MM.1S (cell line): ENCODE measurements around the gene TMEM184B.

Experiments
- EZH2phosphoT487 ChIP-seq: fragments of 300-600 bp; sonication (generic); IDR thresholded peaks from 2 replicates; pipeline ENCODE4 v1.6.1; 2018; ENCODE audit warnings: antibody characterized with exemption, low read length
- TF ChIP-seq, protein P1 (sequence below): fragments of 300-600 bp; sonication (generic); IDR thresholded peaks from 2 replicates; pipeline ENCODE4 v1.5.1; 2016; ENCODE audit warnings: antibody characterized with exemption, low read length, mixed read lengths

DNA sequence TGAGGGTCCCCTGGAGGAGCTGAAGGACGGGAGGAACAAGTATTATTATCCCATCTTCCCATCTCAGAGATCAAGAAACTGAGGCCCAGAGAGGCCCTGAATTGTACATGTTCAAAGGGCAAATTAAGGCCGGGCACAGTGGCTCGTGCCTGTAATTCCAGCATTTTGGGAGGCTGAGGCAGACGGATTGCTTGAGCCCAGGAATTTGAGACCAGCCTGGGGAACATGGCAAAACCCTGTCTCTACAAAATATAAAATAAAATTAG is 99.2 kb downstream of the TMEM184B start:
- no peak for TF ChIP-seq EZH2phosphoT487
- TF ChIP-seq, protein P1, sequence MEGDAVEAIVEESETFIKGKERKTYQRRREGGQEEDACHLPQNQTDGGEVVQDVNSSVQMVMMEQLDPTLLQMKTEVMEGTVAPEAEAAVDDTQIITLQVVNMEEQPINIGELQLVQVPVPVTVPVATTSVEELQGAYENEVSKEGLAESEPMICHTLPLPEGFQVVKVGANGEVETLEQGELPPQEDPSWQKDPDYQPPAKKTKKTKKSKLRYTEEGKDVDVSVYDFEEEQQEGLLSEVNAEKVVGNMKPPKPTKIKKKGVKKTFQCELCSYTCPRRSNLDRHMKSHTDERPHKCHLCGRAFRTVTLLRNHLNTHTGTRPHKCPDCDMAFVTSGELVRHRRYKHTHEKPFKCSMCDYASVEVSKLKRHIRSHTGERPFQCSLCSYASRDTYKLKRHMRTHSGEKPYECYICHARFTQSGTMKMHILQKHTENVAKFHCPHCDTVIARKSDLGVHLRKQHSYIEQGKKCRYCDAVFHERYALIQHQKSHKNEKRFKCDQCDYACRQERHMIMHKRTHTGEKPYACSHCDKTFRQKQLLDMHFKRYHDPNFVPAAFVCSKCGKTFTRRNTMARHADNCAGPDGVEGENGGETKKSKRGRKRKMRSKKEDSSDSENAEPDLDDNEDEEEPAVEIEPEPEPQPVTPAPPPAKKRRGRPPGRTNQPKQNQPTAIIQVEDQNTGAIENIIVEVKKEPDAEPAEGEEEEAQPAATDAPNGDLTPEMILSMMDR, result no peak
